Measurements from ENCODE around the gene ARID2.

The ARID2 gene

GRCh38 chr12:45760333-45760732 lies 30.8 kb downstream of the ARID2 start:
- no peak for DNase-seq (ENCODE audit: low read depth)
- TF ChIP-seq CTCF (IDR thresholded peaks at IDR 0.05; ENCODE audit: control insufficient read depth, insufficient read depth, low read depth, low read length, missing control alignments): no peak
- no peak overlapping the region for H3K4me3 ChIP-seq (ENCODE audit: control insufficient read depth, low read depth, low read length)

- peak; percentile 66 for TF ChIP-seq CTCF (IDR thresholded peaks at IDR 0.05; ENCODE audit: control insufficient read depth, insufficient read depth, low read depth, low read length, missing control alignments)
- no peak overlapping the region for H3K4me3 ChIP-seq (ENCODE audit: control insufficient read depth, low read depth, low read length)
- peak; percentile 11 for DNase-seq (ENCODE audit: low read depth)
Observed at GRCh38 chr12:45762185-45763110, 32.9 kb downstream of the ARID2 start.

- TF ChIP-seq CTCF (IDR thresholded peaks at IDR 0.05; ENCODE audit: control insufficient read depth, insufficient read depth, low read depth, low read length, missing control alignments): no peak
- no peak for DNase-seq (ENCODE audit: low read depth)
- H3K4me3 ChIP-seq (ENCODE audit: control insufficient read depth, low read depth, low read length): no peak overlapping the region
Observed at GRCh38 chr12:45763381-45763780, 33.9 kb downstream of the ARID2 start.

- DNase-seq (ENCODE audit: low read depth): no peak
- no peak overlapping the region for H3K4me3 ChIP-seq (ENCODE audit: control insufficient read depth, low read depth, low read length)
- TF ChIP-seq CTCF (IDR thresholded peaks at IDR 0.05; ENCODE audit: control insufficient read depth, insufficient read depth, low read depth, low read length, missing control alignments): no peak
Observed at GRCh38 chr12:45768194-45768593, 38.7 kb downstream of the ARID2 start.

GRCh38 chr12:45773747-45774146 lies 44.2 kb downstream of the ARID2 start:
- no peak overlapping the region for H3K4me3 ChIP-seq (ENCODE audit: control insufficient read depth, low read depth, low read length)
- DNase-seq (ENCODE audit: low read depth): no peak
- no peak for TF ChIP-seq CTCF (IDR thresholded peaks at IDR 0.05; ENCODE audit: control insufficient read depth, insufficient read depth, low read depth, low read length, missing control alignments)

- H3K4me3 ChIP-seq (ENCODE audit: control insufficient read depth, low read depth, low read length): no peak overlapping the region
- no peak for TF ChIP-seq CTCF (IDR thresholded peaks at IDR 0.05; ENCODE audit: control insufficient read depth, insufficient read depth, low read depth, low read length, missing control alignments)
- no peak for DNase-seq (ENCODE audit: low read depth)
Observed at GRCh38 chr12:45774508-45775162, 45.1 kb downstream of the ARID2 start.

All from AG09309 (cell line).